Osteoblast (primary cell): Measurements from ENCODE around the gene FBN2. TPM values are rescaled to one million over a fixed set of nuclear protein-coding genes. Genes with fewer than 3 reads are reported as not detected.

ENCODE experiments used
- DNase-seq: peaks from one replicate; pipeline ENCODE4 v3.0.0; 2011; ENCODE audit warnings: low spot score, mixed read lengths; ENCODE audit not compliant: insufficient read length; ENCODE audit errors: missing footprints
- H2AFZ ChIP-seq: 2 replicates; pipeline ENCODE4 v1.6.0; 2011; ENCODE audit warnings: mild to moderate bottlenecking, low read length
- H3K27ac ChIP-seq: 2 replicates; pipeline ENCODE4 v1.5.1; 2011; ENCODE audit warnings: mild to moderate bottlenecking, low read depth, low read length, moderate library complexity
- H3K27me3 ChIP-seq: 2 replicates; pipeline ENCODE4 v1.6.0; 2012; ENCODE audit warnings: mild to moderate bottlenecking, control low read depth, inconsistent platforms, low read length, moderate library complexity; ENCODE audit not compliant: insufficient read depth
- H3K36me3 ChIP-seq: 2 replicates; pipeline ENCODE4 v1.5.1; 2011; ENCODE audit warnings: mild to moderate bottlenecking, low read length, control low read depth, moderate library complexity; ENCODE audit not compliant: insufficient read depth
- H3K4me1 ChIP-seq: 2 replicates; pipeline ENCODE4 v1.5.1; 2011; ENCODE audit warnings: mild to moderate bottlenecking, low read length, control low read depth, moderate library complexity; ENCODE audit not compliant: insufficient read depth
- H3K4me2 ChIP-seq: 2 replicates; pipeline ENCODE4 v1.6.0; 2011; ENCODE audit warnings: mild to moderate bottlenecking, low read length; ENCODE audit not compliant: insufficient read depth
- H3K4me3 ChIP-seq: fragments of 200-600 bp; sonication (generic); 3 replicates; pipeline ENCODE4 v1.5.1; 2012; ENCODE audit warnings: mild to moderate bottlenecking, low read length, inconsistent platforms; ENCODE audit not compliant: insufficient read depth
- H3K79me2 ChIP-seq: 2 replicates; pipeline ENCODE4 v1.6.0; 2012; ENCODE audit warnings: mild to moderate bottlenecking, low read length, control low read depth, inconsistent platforms; ENCODE audit not compliant: insufficient read depth
- H3K9me3 ChIP-seq: 2 replicates; pipeline ENCODE4 v1.5.1; 2011; ENCODE audit warnings: low read depth, low read length, control low read depth
- H4K20me1 ChIP-seq: 2 replicates; pipeline ENCODE4 v1.6.0; 2012; ENCODE audit warnings: mild to moderate bottlenecking, low read length, control low read depth; ENCODE audit not compliant: insufficient read depth
- total RNA-seq: library from RNA; depleted of rRNA; stranded (reverse); fragments of >200 nt; gene quantifications from 2 replicates; pipeline ENCODE4 v1.2.3, GENCODE V29; 2012
- TF ChIP-seq, protein P1 (sequence below): IDR thresholded peaks from 2 replicates; pipeline ENCODE4 v1.5.1; 2011; ENCODE audit warnings: mild to moderate bottlenecking, low read depth, low read length, moderate library complexity; ENCODE audit errors: extremely low read depth

Gene FBN2
- total RNA-seq, 1 donor: 16.6 TPM

DNA sequence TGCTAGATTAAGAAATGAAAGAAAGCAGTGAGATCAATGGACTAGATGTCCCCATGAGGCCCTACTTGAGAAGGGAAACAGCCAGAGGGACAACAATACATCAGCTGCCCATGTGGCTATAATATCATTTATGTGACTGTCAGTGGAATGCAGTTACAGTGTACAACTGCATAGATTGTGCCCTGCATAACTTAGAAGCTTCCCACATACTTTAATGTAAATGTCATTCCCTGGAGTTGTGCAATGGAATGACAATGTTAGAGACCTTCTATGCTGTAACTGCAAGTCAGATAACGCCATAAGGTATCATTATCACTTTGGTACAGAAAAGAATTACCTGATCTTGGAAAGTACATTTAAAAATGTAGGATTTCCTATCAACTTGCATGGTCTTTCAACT, 67.4 kb downstream of the FBN2 start:
- no peak for DNase-seq
- no peaks in the 10 kb centered on the region for H4K20me1 ChIP-seq
- no peaks in the 10 kb centered on the region for H3K36me3 ChIP-seq
- H2AFZ ChIP-seq: no peak overlapping the region
- H3K27ac ChIP-seq: no peak overlapping the region
- TF ChIP-seq, protein P1, sequence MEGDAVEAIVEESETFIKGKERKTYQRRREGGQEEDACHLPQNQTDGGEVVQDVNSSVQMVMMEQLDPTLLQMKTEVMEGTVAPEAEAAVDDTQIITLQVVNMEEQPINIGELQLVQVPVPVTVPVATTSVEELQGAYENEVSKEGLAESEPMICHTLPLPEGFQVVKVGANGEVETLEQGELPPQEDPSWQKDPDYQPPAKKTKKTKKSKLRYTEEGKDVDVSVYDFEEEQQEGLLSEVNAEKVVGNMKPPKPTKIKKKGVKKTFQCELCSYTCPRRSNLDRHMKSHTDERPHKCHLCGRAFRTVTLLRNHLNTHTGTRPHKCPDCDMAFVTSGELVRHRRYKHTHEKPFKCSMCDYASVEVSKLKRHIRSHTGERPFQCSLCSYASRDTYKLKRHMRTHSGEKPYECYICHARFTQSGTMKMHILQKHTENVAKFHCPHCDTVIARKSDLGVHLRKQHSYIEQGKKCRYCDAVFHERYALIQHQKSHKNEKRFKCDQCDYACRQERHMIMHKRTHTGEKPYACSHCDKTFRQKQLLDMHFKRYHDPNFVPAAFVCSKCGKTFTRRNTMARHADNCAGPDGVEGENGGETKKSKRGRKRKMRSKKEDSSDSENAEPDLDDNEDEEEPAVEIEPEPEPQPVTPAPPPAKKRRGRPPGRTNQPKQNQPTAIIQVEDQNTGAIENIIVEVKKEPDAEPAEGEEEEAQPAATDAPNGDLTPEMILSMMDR: no peak
- H3K4me1 ChIP-seq: peaks cover 9% of the 10 kb centered on the region
- H3K79me2 ChIP-seq: no peaks in the 10 kb centered on the region
- no peak overlapping the region for H3K4me2 ChIP-seq
- H3K27me3 ChIP-seq: no peaks in the 10 kb centered on the region
- H3K9me3 ChIP-seq: no peaks in the 10 kb centered on the region
- no peak overlapping the region for H3K4me3 ChIP-seq

- DNase-seq: peak; percentile 29
- Histone ChIP-seq H3K27ac (no peak overlapping the region), H3K4me3 (no peak overlapping the region), H3K4me2 (no peak overlapping the region), H4K20me1 (no peaks in the 10 kb centered on the region), H3K27me3 (no peaks in the 10 kb centered on the region), H3K9me3 (no peaks in the 10 kb centered on the region), H3K4me1 (peaks cover 9% of the 10 kb centered on the region), H2AFZ (no peak overlapping the region), H3K79me2 (no peaks in the 10 kb centered on the region), H3K36me3 (no peaks in the 10 kb centered on the region)
- TF ChIP-seq, protein P1: no peak
Observed at GRCh38 chr5:128469912-128470311, 68.1 kb downstream of the FBN2 start.

GRCh38 chr5:128466980-128467379, 71.1 kb downstream of the FBN2 start:
- TF ChIP-seq, protein P1: no peak
- Histone ChIP-seq H3K9me3 (no peaks in the 10 kb centered on the region), H4K20me1 (no peaks in the 10 kb centered on the region), H2AFZ (no peak overlapping the region), H3K27ac (no peak overlapping the region), H3K4me2 (no peak overlapping the region), H3K4me1 (peaks cover 9% of the 10 kb centered on the region), H3K27me3 (no peaks in the 10 kb centered on the region), H3K36me3 (no peaks in the 10 kb centered on the region), H3K4me3 (no peak overlapping the region), H3K79me2 (no peaks in the 10 kb centered on the region)
- DNase-seq: no peak

- TF ChIP-seq, protein P1: no peak
- H3K79me2 ChIP-seq: no peaks in the 10 kb centered on the region
Observed at GRCh38 chr5:128466554-128466953, 71.5 kb downstream of the FBN2 start.

More at GRCh38 chr5:128466554-128466953, 71.5 kb downstream of the FBN2 start:
- DNase-seq: no peak
- Histone ChIP-seq H3K36me3 (no peaks in the 10 kb centered on the region), H3K4me3 (no peak overlapping the region), H3K4me2 (no peak overlapping the region), H3K9me3 (no peaks in the 10 kb centered on the region), H4K20me1 (no peaks in the 10 kb centered on the region), H3K27me3 (no peaks in the 10 kb centered on the region), H3K4me1 (peaks cover 9% of the 10 kb centered on the region), H3K27ac (no peak overlapping the region), H2AFZ (no peak overlapping the region)
